NCI-H2081 treated with DMSO at 0.1 percent for 48 hours (cell line): Measurements from ENCODE around the gene TCFL5.

Experiments
- DNase-seq: peaks from one replicate; lab custom pipeline; 2025; lab: John Stamatoyannopoulos, UW

The TCFL5 gene

DNA sequence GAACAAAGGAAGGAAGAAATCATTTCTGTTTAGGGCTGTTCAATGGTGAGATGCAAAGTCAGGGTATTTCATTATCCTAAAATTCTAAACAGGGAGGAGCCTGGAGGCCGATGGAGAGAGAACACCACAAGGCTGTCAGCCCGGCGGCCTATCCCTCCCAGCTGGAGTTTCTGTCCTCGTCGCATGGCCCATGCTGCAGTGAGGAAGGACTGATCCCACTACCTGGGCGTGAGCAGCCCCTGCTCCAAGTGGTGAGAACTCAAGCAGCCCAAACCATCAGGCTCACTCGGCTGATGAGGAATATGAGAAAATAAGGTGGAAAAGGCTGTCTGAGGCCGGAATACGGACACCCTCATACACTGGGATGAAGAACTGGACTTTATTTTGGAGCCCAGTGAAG lies 33.9 kb upstream of the TCFL5 start:
- no peak for DNase-seq

DNA sequence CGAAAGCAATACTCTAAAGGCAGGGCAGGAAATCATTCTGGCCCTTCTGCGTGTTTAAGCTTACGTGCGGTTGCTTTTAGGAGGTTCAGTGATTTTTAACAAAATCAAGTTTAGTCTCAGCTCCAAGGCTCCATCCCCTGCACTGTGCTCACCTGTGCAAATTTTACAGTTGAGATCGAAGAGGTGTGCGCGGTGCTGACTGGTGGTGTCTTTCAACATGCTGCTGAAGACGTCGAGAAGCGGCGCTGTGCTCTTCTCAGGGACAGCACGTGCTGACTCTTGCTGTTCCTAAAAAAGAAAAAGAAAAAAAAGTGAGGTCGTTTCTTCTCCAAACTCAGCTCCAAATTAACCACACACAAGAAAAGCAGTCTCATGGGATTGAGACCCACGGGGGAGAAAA lies 32.6 kb upstream of the TCFL5 start:
- no peak for DNase-seq

DNA sequence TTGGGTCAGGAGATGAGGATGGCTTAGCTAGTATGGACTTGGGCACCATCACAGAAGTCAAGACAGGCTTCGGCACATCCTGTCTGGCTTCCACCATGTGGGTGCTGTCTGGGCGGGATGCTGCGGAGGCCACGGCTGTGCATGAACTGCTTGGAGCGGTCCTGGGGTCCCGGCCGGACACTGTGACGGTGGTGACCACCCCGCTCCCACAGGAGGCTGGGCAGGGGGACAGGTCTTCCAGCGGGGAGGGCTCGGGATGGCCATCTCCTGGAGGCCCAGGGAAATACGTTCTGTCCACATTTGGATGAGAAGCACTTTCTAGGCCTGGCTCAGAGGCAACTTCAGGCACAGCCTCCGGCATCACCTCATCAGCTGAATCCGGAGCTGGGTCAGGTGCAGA lies 32.1 kb upstream of the TCFL5 start:
- DNase-seq, result no peak

DNA sequence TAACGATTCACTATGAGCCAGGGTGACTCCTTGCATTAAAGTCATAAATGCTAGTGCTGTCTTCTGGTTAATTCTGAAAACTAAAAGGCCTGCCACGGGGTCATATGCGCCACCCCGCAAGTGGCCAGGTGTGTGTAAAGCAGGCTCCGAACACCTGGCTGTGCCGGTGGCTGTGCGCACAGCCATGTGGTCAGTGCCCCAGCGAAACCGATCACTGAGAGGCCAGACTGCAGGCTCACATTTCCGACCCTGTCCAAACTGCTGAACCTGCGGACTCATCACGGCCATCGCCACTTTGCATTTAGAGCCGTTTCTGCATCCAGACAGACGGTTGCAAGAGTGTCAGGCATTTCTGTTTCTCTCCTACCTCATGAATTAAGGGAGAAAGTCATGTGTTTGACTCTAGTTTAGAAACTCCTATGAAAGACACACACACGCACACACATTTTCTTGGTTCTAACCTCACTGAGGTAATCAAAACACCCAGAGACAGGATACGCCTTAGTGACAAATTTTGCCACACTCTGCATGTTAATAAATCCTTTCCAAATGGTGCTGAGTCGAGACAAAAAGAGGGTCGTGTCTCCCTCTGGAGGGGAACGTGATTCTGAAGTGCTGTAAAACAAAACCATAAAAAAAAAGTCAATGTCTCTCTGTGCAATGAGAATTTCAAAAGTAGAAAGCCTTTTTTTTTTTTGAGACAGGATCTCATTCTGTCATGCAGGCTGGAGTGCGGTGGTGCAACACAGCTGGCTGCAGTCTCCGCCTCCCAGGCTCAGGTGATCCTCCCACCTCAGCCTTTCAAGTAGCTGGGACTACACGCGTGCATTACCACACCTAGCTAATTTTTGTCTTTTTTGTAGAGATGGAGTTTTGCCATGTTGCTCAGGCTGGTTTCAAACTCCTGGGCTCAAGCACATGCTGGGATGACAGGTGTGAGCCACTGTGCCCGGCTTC lies 31.0 kb upstream of the TCFL5 start:
- DNase-seq, result no peak

DNA sequence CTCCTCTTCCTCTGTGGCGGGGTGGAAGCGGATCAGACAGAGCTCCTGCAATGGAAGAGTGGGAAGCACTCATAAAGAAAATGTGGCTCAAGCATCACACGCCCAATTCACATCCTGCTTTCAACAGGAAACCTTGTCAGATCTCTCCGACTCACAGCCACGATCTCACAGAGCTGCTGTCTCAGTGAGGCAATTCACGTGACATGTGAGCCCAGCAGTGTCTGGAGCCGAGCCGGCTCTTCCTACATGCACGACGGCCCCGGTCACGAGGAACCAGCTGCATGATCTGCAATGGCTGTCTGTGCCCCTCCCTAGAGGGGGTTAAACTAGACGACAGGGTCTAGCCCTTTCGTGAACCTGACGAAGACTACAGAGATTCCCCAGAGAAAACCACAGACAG lies 29.5 kb upstream of the TCFL5 start:
- DNase-seq, result no peak

DNA sequence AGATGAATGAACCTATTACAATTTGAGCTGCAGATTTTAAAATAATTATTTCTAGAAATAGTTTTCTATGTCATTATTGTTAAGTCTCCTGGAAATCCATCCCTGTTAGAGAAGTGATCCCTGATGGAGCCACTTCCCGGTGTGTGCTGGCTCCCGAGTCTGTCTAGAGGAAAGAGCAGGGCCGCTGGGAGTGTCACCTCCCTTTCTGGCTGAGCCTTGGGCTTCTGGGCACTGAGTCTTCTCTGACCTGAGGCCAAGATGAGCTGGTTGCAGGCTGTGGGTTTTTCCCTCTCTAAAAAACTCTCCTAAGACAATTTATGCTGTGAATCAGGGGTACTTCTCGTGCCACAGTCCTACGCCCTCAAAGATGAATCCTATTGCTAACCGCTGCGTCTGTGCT lies 28.8 kb upstream of the TCFL5 start:
- no peak for DNase-seq

DNA sequence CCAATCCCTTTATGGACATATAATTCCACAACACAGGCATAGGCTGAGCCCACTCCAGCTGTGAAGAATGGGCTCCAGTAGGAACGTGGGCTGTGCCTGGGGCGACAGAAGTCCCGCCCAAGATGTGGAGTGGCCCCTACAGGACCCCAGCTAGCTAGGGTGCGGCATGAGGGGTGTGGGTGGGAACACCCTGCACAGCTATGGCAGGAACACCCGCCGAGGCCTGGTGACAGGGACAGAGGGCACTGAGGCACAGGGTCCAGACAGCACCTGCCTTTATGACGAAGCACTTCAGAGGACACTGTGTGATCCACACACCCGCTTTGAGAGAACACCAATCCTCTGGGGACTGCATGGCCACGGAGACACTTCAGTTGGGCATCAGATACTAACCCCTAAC lies 28.2 kb upstream of the TCFL5 start:
- DNase-seq, result no peak

DNA sequence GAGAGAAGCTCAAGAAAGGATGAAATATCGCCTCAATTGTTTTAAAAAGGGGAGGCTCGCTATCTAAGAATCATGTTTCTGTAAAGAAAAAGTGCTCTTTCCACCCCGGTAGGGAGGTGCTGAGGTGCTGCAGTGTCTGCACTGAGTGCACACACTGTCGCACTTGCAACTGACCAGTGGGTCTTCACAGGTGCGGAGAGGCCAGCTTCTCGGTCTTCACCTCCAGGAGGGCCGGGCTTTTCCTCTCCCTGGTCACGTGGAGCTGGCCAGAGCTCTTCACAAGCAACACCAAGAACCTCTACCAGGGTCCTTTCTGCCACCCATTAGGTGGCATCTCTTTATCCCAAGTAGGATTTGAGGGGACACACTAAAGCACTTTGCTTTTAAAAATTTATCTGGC lies 27.8 kb upstream of the TCFL5 start:
- no peak for DNase-seq

DNA sequence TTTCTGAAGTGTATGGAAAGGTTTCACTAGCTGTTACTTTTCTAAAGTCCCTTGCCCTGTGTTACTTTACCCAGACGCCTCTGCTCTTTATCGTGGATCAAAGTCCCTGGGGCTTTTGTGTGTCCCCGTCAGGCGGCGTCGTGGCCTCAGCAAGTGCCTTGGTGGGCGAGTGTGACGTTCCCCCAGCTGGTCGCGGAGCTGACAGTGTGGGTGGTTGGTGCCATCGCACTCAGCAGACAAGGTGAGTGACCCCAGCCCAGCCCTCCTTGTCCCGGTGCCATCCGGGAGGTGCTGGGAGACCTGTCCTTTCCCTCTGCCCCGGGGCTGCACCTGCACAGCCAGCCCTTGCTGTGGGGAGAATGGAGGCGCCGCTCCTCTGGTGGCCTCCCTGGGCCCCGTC lies 27.3 kb upstream of the TCFL5 start:
- DNase-seq, result no peak

DNA sequence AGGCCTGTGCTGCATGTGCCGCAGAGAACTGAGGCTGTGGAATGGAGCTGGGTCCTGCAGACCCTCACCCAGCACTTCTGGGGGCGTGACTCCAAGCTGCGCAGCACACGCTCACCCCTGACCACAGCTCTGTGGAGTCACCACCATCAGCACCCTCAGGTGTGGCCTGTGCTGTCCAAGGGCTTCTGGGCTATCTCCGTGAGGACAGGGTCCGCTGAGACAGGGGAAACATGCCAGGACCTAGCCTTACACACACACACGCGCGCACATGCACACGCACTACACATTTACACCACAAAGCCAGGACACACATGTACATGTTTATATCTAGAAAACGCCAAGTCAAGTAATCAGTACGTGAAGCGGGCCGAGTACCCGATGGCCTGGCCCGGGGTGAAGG lies 26.8 kb upstream of the TCFL5 start:
- DNase-seq, result no peak

DNA sequence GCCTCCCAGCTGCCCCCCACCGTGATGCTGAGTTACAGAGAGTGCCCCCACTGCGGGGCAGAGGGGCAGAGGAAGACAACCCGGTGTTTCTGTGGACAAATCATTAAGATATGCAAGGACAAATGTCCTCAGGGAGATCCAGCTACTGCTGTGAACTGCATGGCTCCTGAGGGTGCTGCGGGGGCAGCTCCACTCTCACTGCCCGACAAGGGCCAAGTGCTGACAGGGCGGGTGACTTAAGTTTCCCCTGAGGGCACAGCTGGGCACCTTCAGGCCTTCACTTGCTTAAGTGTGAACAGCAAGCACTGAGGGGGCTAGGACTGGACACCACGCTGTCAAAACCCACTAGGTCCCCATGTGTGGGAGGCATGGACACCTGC lies 26.2 kb upstream of the TCFL5 start:
- DNase-seq, result no peak

DNA sequence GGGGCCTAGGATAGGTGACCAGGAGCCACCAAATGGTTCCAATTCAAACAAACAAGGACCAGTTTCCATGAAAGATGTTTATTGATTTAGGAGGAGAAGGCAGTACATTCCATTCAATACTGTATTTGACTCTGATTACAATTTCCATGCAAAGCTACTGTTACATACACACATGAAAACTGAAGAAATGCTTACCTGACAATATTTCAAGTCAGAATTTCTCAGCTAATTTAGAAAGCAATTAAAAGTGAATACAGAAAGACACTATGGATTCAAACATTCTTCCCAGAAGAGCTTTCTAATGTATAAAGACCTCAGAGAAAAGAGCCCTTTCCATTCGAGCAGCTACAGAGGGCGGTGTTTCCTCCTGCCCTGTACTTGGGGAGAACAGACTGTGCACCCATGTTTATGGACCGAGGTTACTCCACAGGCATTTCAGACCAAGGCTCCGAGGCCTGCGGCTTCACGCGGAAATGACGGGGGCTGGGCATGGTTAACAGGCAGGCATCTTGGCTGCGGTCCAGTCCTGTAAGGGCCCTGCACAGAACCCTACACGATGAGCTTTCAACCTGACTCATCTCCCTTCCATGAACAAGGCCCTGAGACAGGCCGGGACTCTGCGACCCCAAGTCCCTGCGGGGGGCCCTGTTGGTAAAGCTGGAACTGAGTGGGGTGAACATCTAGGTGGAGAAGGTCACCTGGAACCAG lies 25.7 kb upstream of the TCFL5 start:
- DNase-seq, result no peak

DNA sequence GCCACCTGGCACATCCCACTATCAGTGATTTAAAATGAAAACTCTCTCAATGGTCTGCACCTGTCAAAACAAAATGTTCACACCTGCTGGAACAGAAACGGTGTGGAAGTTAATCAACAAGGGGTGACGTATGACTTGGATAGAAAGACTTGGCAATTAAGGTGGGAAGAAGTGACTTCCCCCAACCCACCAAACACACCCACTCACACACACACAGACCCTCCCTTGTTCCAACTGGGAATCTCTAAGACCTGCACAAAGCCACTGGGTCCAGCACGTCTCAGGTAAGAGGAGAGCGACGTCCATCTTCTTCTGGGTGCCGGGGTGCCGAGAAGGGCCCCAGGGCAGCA lies 25.1 kb upstream of the TCFL5 start:
- DNase-seq, result no peak

DNA sequence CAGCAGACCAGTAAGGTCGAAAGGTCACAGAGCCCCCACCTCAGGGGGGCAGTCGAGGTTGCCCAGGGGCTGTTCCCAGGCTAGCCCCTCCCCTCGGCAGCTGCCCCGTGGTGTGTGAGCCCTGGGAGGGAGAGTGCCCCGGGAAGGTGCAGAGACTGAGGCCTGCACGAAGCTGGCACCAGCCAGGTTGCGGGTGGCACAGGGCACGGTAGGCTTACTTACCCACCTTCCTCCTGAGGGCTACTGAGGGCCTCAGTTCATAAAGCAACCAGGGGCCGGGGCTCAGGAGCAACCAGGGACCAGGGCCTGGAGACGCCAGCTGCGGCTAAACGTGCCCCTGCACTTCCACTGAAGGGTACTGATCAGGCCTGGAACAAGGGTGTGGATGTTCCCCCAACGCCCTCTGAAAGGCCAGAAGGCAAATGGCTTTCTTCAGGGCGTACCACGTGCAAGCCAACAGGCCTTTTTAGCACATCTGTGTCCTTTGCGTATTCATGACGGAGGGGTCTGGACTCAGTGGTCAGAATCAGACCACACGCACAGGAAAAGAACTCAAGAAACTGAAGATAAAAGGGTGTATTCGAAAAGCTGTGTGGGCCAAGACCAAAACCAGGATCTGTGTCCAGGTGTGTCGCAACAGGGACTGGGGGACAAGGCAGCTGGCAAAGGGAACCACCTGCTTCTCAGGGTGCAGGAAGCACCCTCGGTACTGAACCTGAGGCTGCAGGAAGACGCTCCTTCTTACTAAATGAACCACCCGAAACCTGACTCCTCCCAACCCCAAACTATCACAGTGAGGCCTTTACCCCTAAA lies 24.5 kb upstream of the TCFL5 start:
- DNase-seq, result no peak

DNA sequence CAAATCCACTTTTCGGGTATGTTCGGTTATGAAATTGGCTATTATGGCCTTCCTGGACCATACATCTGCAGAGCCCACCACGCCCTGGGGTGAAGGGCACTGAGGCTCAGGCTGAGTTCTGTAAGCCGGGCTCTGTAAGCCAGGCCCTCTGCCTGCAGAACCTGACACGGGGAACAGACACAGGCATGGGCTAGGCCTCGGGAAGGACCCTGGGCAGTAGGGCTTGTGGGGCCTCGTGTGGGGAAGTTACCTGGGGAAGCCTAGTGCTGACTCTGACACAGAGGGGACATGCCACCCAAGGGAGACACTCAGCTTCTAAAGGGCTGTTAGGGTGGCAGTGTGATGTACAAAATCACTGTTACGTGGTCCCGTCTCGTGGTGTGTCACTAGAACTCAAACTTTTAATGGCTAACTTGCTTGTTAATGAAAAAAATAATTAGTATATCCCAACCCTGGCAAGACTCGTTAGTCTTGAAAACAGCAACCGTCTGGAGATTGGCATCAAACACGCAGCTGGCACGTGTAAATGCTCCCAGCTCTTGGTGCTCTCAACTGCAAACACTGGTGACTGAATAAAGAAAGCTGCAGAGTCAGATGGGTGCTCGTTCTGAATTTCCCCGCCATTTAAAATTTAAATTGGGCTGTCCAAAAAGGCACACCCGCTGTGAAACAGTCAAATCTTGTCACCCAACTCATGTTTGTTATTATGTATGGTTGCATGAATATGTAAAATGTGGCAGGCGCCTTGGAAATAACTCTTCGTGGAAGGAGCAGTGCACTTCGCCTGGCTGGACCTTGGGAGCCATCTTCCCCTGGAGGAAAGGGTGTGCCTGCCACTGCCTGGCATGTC lies 23.6 kb upstream of the TCFL5 start:
- no peak for DNase-seq

DNA sequence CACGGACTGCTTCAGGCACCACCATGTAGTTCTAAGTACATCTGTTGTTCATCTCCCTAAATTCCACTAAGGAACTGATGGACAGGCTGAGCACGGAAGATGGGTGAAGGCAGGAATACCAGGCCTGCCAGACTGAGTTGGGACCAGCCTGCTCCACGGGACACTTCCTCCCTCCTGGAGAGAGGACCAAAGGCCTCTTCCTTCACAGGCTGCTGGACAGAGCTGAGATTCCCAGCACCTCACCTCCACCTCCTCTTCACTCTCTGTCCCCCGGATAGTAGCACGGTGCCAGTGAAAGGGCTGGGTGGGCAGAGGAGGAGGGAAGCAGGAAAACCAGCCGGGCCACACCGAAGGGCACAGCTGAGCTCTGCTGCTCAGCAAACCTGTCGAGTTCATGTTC lies 22.9 kb upstream of the TCFL5 start:
- no peak for DNase-seq

DNA sequence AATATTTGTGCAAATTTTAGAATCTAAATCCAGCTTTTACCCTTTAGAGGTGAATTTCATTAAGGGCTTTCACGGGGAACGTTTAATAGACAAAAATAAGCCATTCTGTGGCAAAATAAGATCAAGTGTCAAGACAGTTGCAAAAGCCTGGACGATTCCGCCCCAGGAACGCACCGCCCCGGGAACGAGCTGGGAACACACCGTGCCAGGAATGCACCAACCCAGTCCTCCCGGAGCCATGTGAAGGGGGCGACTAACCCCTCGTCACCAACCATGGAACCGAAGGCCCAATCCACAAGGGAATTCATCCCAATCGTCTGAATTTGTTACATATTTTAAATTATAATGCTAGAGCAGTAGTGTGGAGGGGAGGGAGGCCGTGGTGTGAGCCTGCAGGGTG lies 20.8 kb upstream of the TCFL5 start:
- DNase-seq, result no peak

DNA sequence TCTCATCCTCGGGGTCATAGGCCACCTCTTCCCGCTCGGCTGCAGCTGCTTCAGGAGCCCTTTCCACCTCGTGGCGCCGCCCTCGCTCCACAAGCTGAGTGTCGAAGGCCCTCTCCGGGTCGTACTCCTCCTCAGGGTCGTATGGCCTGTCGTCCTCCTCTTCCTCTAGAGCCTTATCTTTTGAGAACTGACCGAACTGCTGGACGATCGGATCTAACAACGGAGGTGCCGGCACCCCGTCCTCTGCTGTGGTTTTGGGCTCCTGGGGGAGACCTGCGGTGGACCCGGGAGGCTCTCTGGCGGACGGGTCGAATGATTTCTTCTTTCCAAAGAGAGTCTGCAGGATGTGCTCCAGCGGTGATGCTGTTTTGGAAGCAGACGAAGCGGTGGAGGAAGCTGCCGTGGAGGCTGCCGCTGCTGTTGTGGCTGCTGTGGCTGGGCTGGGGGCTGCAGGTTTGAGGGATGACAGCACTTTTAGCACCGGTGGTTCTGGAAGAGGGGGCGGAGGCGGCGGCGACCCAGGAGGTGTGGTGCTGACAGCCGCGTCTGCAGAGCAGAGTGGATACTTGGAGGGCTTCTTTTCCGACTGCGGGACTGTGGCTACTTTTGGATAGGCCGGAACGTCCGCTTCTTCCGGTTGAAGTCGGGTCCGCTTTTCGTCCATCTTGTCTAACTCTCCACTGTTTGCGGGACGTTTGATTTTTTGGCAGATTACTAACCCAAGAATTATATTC lies 20.2 kb upstream of the TCFL5 start:
- no peak for DNase-seq

DNA sequence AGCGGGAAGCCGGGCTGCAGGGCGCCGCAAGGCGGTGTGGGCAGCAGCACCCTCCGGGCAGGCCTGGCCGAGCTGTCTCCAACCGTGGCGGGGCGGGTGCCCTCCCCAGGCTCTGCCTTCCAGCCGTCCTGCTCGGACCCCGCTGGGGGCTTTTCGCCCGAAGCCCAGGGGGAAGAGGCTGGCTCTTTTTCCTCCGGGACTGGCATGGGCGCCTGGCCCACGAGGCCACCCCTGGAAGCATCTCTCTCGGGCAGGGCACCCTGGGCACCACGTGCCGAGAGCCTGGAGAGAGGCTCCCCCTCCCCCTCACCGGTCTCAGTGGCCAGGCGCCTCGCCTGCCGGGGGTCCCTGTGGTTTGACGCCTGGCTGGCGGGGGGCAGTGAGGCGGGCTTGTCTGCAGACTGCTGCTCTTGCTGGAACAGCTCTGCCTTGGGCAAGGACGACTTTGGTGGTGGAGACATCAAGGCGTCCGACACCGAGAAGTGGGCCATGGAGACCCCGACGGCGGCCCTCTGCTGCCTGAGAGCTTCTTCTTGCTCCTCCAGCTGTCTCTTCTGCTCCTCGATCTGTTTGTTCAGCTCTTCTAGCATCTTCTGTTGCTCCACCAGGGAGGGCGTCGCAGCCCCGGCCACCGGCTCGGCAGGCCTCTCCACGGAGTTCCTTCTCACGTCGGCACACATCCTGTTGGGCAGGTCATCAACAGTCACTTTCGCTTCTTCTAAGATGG lies 19.5 kb upstream of the TCFL5 start:
- no peak for DNase-seq

DNA sequence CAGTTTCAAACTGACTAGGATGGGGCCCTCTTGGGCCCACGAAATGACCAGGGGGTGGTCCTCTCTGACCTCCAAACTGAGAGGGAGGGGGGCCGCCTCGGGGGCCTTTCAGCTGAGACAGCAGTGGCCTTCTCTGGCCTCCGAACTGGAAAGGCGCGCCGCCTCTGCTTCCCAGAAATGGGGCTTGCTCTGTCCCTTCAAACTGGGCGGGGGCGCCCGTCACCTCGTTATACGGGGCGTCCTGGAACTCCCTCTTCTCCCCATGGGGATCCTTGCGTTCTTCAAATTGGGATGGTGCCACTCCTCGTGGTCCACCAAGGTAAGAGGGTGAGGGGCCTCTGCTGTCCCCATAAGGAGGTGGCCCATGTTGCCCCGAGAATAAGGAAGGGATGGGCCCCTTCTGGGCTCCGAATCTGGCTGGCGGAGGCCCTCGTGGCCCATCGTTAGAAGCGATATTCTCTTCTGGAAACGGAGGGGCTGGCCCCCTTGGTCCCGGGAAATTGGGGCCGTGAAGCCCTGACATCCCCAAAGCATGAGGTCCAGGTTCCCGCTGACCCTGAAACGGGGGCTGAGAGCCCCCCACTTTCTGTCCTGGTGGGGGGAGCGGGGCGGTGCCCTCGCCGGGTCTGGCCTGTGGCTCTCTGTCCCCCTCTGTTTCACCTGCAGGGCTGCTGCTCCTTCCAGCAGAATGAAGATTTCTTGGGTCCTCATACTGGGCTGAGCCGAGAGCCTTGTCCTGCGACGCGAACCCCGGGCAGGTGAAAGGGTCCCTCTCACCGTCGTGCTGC lies 18.7 kb upstream of the TCFL5 start:
- DNase-seq, result no peak
